Gastroesophageal sphincter (tissue), 4 donors: ENCODE measurements around the gene SRPK3. TPM values are rescaled to one million over a fixed set of nuclear protein-coding genes. Genes with fewer than 3 reads are reported as not detected.
A peak's percentile ranks its signal among the peaks of the same experiment; 100 is the strongest.
"Not testable (repeated sequence)": the region's sequence is repeated elsewhere in the genome, so short reads cannot be mapped to it uniquely, and the experiment has no call there.

Experiments used
- ATAC-seq: fragments of 150-250 bp; one replicate; pipeline ENCODE4 v1.9.1; 2016; ENCODE audit warnings: mild to moderate bottlenecking, moderate library complexity
- H3K27ac ChIP-seq, 4 donors: fragments of 200-600 bp; sonication (generic) in 3 of 4; 1 replicate in 3 of 4; 2 replicates in 1 of 4; pipeline ENCODE4 v1.5.1; 2016 to 2019
- H3K27me3 ChIP-seq: fragments of 200-600 bp; sonication (generic); one replicate; pipeline ENCODE4 v1.5.1; 2019
- H3K36me3 ChIP-seq, 2 donors: fragments of 200-600 bp; sonication (generic); one replicate each; pipeline ENCODE4 v1.5.1; 2019; ENCODE audit warnings: control low read depth in 1 of 2
- H3K4me1 ChIP-seq, 3 donors: fragments of 200-600 bp; sonication (generic); 1 replicate in 2 of 3; 2 replicates in 1 of 3; pipeline ENCODE4 v1.5.1; 2016 to 2019; ENCODE audit warnings: control low read depth in 2 of 3
- H3K4me3 ChIP-seq, 2 donors: fragments of 200-600 bp; sonication (generic); one replicate each; pipeline ENCODE4 v1.5.1; 2019; ENCODE audit warnings: mild to moderate bottlenecking in 1 of 2, moderate library complexity in 1 of 2
- H3K9me3 ChIP-seq, 3 donors: fragments of 200-600 bp; sonication (generic); one replicate each; pipeline ENCODE4 v1.5.1; 2017 to 2019; ENCODE audit warnings: control low read depth in 2 of 3
- EP300 ChIP-seq: sonication (generic); formaldehyde crosslinking; IDR thresholded peaks from one replicate; pipeline ENCODE4 v1.6.1; 2017; ENCODE audit warnings: antibody characterized with exemption, mild to moderate bottlenecking
- POLR2A ChIP-seq, 2 donors: fragments of 450-650 bp; IDR thresholded peaks; one replicate each; pipeline ENCODE4 v1.6.1; 2017; ENCODE audit warnings: antibody characterized with exemption in 2 of 2, mild to moderate bottlenecking in 2 of 2, moderate library complexity in 1 of 2
- POLR2AphosphoS5 ChIP-seq: sonication (generic); formaldehyde crosslinking; IDR thresholded peaks from one replicate; pipeline ENCODE4 v1.6.1; 2017; ENCODE audit warnings: antibody characterized with exemption
- WGBS, 2 donors: methylation state at CpG; one replicate each; pipeline ENCODE4 v1.1.5; 2018; ENCODE audit warnings: low coverage in 1 of 2; 5-methylcytosine and 5-hydroxymethylcytosine counted together
- total RNA-seq, 4 donors: library from RNA; depleted of rRNA; stranded (reverse); fragments of >200 nt; gene quantifications; one replicate each; pipeline ENCODE4 v1.1.0, GENCODE V29; 2016
- TF ChIP-seq, protein P1 (sequence below), 4 experiments: fragments of 200-600 bp in 2 of 4; fragments of 450-650 bp in 2 of 4; sonication (generic) in 1 of 4; IDR thresholded peaks; one replicate each; pipeline ENCODE4 v1.5.1; 2017 to 2019; ENCODE audit warnings: antibody characterized with exemption in 4 of 4, mild to moderate bottlenecking in 2 of 4, moderate library complexity in 2 of 4

Gene SRPK3
- total RNA-seq, 4 donors from 2014 or later, result 3.0 to 4.7 (median 4.4) TPM; not detected in 1

- Histone ChIP-seq H3K27ac (no peak overlapping the region), H3K9me3 (no peaks in the 10 kb centered on the region), H3K27me3 (no peaks in the 10 kb centered on the region), H3K4me3 (no peak overlapping the region), H3K4me1 (peaks cover 0 to 14% (median 4%) of the 10 kb centered on the region in 3 donors), H3K36me3 (no peaks in the 10 kb centered on the region)
- TF ChIP-seq POLR2AphosphoS5 (no peak), POLR2A (IDR thresholded peaks at IDR 0.05) (no peak), EP300 (no peak)
- TF ChIP-seq, protein P1, sequence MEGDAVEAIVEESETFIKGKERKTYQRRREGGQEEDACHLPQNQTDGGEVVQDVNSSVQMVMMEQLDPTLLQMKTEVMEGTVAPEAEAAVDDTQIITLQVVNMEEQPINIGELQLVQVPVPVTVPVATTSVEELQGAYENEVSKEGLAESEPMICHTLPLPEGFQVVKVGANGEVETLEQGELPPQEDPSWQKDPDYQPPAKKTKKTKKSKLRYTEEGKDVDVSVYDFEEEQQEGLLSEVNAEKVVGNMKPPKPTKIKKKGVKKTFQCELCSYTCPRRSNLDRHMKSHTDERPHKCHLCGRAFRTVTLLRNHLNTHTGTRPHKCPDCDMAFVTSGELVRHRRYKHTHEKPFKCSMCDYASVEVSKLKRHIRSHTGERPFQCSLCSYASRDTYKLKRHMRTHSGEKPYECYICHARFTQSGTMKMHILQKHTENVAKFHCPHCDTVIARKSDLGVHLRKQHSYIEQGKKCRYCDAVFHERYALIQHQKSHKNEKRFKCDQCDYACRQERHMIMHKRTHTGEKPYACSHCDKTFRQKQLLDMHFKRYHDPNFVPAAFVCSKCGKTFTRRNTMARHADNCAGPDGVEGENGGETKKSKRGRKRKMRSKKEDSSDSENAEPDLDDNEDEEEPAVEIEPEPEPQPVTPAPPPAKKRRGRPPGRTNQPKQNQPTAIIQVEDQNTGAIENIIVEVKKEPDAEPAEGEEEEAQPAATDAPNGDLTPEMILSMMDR (IDR thresholded peaks at IDR 0.05), result no peak
- WGBS, 2 donors, result 70 to 93% methylated on average over 4 to 6 of the region's 19 CpGs
- no peak for ATAC-seq
These were observed 33.9 kb downstream of the SRPK3 start for GRCh38 chrX:153814591-153815315.

GRCh38 chrX:153816831-153817690 is 36.2 kb downstream of the SRPK3 start:
- Histone ChIP-seq H3K4me3 (no peak overlapping the region), H3K4me1 (peaks cover 0 to 16% (median 4%) of the 10 kb centered on the region in 3 donors), H3K27ac (no peak overlapping the region), H3K9me3 (no peaks in the 10 kb centered on the region), H3K36me3 (no peaks in the 10 kb centered on the region), H3K27me3 (no peaks in the 10 kb centered on the region)
- 73% methylated on average over 3 to 9 of the region's 25 CpGs for WGBS, 2 donors
- ATAC-seq, result no peak
- TF ChIP-seq POLR2AphosphoS5 (no peak), POLR2A (IDR thresholded peaks at IDR 0.05) (no peak)

DNA sequence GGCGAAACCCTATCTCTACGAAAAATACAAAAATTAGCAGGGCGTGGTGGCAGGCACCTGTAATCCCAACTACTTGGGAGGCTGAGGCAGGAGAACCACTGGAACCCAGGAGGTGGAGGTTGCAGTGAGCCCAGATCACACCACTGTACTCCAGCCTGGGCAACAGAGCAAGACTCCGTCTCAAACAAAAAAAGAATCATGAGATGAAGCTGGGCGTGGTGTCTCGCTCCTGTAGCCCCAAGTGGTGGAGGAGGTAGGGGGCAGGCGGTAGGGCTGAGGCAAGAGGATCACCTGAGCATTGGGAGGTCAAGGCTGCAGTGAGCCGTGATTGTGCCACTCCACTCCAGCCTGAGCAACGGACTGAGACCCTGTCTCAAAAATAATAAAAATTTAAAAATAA is 37.2 kb downstream of the SRPK3 start:
- H3K4me1 ChIP-seq, result peaks cover 0 to 16% (median 4%) of the 10 kb centered on the region in 3 donors
- H3K27me3 ChIP-seq, H3K9me3 ChIP-seq, H3K27ac ChIP-seq, H3K36me3 ChIP-seq, ATAC-seq, H3K4me3 ChIP-seq: not testable (repeated sequence)
- 93 to 100% methylated on average over 1 to 5 of the region's 9 CpGs for WGBS, 2 donors

DNA sequence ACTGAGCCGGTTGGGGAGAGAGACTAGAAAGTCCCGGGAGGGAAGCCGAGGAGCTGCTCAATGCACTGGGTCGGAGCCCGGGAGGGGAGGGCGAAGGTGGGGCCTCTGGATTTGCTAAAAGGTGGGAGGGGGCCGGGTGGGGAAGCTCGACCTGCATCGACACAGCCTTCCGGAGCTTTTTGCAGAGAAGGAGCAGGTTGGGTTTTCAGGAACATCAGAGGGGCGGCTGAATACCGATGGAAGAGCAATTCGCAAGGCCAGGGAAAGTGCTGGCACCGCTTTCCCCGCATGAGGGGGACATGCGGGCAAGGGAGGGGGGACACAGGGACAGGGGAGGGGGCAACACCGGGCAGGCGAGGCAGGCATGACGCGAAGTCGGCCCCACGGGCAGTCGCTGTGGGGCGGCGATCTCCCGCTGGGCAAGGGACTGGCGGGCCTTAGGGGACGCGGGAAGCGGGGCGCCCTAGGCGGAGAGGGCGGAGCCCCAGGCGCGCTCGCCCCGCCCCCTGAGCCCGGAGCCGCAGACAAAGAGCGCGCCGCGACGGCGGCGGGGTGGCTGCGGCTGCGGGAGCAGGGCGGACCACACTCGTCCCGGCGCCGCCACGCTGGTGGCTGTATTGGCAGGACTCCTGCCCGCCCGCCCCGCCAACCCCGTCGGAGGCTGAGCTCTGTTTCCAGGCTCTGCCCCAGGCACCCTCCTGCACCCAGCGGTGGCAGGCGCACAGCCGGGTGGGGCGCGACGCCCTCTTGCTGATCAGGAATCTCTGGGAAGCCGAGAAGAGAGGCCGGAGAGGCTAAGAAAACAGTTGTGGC is 37.9 kb downstream of the SRPK3 start:
- H3K4me1 ChIP-seq, result peaks cover 0 to 16% (median 4%) of the 10 kb centered on the region in 3 donors
- no peaks in the 10 kb centered on the region for H3K27me3 ChIP-seq
- 29 to 40% methylated on average over 1 to 5 of the region's 67 CpGs for WGBS, 2 donors
- H3K36me3 ChIP-seq, result no peaks in the 10 kb centered on the region
- ATAC-seq, result peak; percentile 71
- no peaks in the 10 kb centered on the region for H3K9me3 ChIP-seq
- H3K4me3 ChIP-seq, result peak overlapping the region; percentile 40 to 53
- H3K27ac ChIP-seq, result peak overlapping the region in 2 of 4 donors; percentile 11 to 63
- TF ChIP-seq, protein P1 (IDR thresholded peaks at IDR 0.05), result peak in 1 of 4 experiments; percentile 27
- TF ChIP-seq POLR2A (IDR thresholded peaks at IDR 0.05) (no peak), EP300 (no peak)

GRCh38 chrX:153819384-153820040 is 38.7 kb downstream of the SRPK3 start:
- no peak for ATAC-seq
- Histone ChIP-seq H3K36me3 (no peaks in the 10 kb centered on the region), H3K4me1 (peaks cover 0 to 16% (median 4%) of the 10 kb centered on the region in 3 donors), H3K4me3 (peak overlapping the region; percentile 40 to 53), H3K9me3 (no peaks in the 10 kb centered on the region), H3K27me3 (no peaks in the 10 kb centered on the region), H3K27ac (peak overlapping the region in 2 of 4 donors; percentile 11 to 63)
- WGBS, 2 donors, result 63% methylated on average over 6 of the region's 23 CpGs; no CpG with 5 or more reads in 1 of the 2 donors
- TF ChIP-seq EP300 (no peak), POLR2AphosphoS5 (no peak), POLR2A (IDR thresholded peaks at IDR 0.05) (no peak)
- TF ChIP-seq, protein P1 (IDR thresholded peaks at IDR 0.05), result no peak
